Measurements from ENCODE around the gene NRL.
"Not testable (repeated sequence)": the region's sequence is repeated elsewhere in the genome, so short reads cannot be mapped to it uniquely, and the experiment has no call there.

NRL gene

GRCh38 chr14:24051789-24052655, 62.7 kb downstream of the NRL start, which contains the start of gene CARMIL3:
Gene CARMIL3 (plus strand): TSS chr14:24052009. CDS start chr14:24052154, 145 bp downstream.
- DNase-seq = peak; percentile 81

GRCh38 chr14:24051176-24051788, 63.5 kb downstream of the NRL start:
- peak; percentile 52 for DNase-seq

GRCh38 chr14:24050753-24051152, 64.0 kb downstream of the NRL start:
- DNase-seq = not testable (repeated sequence)

GRCh38 chr14:24049002-24049401, 65.7 kb downstream of the NRL start:
- not testable (repeated sequence) for DNase-seq

- DNase-seq = no peak
Measured at GRCh38 chr14:24042746-24043145, 72.0 kb downstream of the NRL start.

GRCh38 chr14:24040692-24041091, 74.1 kb downstream of the NRL start:
- no peak for DNase-seq

- no peak for DNase-seq
Measured at GRCh38 chr14:24038686-24039085, 76.1 kb downstream of the NRL start.

GRCh38 chr14:24037658-24038037, 77.1 kb downstream of the NRL start:
- peak; percentile 81 for DNase-seq

- not testable (repeated sequence) for DNase-seq
Measured at GRCh38 chr14:24036963-24037657, 77.6 kb downstream of the NRL start.

- DNase-seq = peak; percentile 90
Measured at GRCh38 chr14:24036169-24036962, 78.4 kb downstream of the NRL start.

- peak; percentile 46 for DNase-seq
Measured at GRCh38 chr14:24035769-24036168, 79.0 kb downstream of the NRL start.

GRCh38 chr14:24032727-24033418, 81.9 kb downstream of the NRL start:
- DNase-seq = peak; percentile 5

GRCh38 chr14:24031331-24031730, 83.4 kb downstream of the NRL start:
- DNase-seq = not testable (repeated sequence)

- DNase-seq = not testable (repeated sequence)
Measured at GRCh38 chr14:24029687-24030086, 85.1 kb downstream of the NRL start.
